Measurements from ENCODE around the gene TMEM95.
A peak's percentile ranks its signal among the peaks of the same experiment; 100 is the strongest.
"Not testable (repeated sequence)": the region's sequence is repeated elsewhere in the genome, so short reads cannot be mapped to it uniquely, and the experiment has no call there.

Gene TMEM95

DNA sequence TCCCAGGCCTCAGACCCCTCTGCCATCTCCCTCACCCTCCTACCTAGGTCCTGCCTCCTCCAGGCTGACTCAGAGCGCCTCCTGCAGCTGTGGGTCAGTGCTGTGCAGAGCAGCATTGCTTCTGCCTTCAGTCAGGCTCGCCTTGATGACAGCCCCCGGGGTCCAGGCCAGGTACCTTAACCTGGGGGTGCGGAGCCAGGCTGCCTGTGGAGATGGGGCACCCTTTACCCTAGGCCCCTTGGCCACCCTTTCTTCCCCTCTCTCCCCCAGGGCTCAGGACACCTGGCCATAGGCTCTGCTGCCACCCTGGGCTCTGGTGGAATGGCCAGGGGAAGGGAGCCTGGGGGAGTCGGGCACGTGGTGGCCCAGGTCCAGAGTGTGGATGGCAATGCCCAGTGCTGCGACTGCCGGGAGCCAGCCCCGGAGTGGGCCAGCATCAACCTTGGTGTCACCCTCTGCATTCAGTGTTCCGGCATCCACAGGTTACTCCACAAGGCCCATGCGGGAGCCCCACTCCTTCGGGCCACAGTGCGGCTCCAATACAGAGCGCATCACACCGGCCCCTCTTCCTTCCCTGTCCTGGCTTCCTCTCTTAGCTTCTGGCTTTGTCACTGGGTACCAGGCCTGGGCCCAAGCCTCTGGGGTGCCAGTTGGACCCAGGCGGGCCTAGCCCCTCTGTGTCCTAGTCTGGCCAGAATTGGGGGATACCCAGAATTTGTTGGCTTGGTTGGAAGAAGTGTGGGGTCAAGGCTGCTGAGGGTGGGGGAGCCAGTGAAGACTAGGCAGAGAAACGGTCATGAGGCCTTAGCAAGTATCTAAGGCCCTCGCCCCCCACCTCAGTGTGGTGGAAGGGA, 8.0 kb upstream of the TMEM95 start:
- no peak for DNase-seq (ENCODE audit: low read depth)

DNA sequence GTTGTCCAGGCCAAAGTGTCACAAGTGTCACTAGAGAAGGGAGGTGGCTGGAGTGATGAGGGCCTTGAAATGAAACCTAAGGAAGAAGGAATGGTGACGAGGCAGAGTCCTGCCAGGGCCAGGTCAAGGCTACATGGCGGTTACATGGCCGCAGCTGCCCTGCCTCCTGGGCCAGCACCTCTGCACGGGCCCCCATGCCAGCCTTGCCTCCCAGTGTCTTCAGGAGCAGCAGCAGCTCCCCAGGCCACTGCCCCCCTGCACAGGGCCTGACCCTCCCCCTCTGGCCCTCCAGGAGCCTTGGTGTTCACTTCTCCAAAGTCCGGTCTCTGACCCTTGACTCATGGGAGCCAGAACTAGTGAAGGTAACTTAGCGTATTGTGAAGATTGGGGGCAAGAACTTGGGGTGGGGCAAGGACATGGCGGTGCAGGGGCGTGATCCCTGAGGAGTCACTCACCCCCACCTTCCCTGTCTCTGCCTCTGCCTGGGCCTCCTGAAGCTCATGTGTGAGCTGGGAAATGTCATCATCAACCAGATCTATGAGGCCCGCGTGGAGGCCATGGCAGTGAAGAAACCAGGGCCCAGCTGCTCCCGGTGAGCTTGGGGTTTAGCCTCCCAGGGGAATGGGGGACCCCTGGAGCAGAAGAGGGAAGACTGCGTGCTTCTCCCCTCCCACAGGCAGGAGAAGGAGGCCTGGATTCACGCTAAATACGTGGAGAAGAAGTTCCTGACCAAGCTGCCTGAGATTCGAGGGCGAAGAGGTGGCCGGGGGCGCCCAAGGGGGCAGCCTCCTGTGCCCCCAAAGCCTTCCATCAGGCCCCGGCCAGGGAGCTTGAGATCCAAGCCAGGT, 7.1 kb upstream of the TMEM95 start:
- DNase-seq (ENCODE audit: low read depth) = no peak

DNA sequence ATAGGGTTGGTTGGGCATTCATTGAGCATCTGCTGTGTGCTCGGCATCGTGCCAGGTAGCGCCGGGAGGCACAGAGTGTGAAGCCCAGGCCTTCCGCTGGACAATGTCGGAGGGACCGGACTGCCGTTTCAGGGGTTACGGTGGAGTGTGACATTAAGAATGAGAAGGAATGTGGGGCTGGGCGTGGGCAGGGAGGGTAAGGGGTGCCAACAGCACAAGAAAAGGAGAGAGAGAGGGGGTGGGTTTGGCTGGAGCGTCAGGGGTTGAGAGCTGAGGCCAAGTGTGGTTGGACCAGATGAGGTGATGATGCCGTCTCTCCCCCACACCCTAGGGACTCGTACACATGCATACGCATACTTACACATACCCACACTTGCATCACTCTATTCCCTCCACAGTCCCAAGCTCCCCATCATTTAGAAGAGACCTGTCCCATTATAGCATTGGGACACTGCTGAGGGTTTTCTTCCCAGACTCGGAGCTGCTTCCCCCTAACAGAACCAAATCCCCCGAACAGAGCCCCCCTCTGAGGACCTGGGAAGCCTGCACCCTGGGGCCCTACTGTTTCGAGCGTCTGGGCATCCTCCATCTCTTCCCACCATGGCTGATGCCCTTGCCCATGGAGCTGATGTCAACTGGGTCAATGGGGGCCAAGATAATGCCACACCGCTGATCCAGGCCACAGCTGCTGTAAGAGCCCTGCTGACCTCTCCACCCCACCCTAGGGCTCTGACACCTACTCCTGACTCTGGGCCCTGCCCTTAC, 6.3 kb upstream of the TMEM95 start:
- no peak for DNase-seq (ENCODE audit: low read depth)

DNA sequence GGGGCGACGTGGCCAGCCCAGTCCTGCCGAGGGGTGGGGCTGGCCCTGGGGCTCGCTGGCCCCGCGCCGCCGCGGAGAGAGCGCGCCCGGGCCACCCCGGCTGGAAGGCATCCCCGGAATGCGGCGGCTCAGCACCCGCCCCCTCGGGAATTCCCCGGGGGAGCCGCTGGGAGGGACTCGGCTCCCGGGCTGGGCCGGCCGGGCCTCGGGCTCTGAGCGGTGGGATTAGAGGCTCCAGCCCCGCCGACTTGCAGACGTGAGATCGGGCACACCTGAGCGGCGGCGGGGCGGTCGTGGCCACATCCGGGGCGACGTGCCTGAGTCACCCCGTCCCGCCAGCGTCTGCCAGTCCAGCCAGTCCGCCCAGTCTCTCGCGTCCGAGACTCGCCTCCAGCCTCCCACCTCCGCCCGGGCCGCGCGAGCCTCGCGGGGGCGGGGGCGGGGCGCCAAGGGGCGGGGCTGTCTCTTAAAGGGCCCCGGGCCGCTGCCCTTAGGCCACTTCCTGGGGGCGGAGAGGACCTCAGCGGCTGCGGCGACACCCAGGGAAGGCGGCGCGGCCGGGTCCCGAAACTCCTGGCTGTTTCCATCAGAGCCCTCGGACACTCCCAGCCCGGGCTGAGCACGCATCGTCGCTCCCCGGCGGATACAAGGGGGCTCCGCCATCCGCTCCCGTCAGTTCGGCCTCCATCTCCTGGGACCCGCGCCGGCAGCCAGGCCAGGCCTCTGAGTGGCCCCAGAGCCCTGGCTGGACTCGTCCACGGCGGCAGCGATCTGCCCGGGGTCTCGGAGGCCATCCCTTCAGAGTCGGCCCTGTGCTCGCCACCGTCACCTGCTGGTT, 3.1 kb upstream of the TMEM95 start, which contains the start of gene KCTD11:
TSS of gene KCTD11 (plus strand) at position 498 of the 838 bp plus-strand sequence.
- DNase-seq (ENCODE audit: low read depth) = peak; percentile 43

DNA sequence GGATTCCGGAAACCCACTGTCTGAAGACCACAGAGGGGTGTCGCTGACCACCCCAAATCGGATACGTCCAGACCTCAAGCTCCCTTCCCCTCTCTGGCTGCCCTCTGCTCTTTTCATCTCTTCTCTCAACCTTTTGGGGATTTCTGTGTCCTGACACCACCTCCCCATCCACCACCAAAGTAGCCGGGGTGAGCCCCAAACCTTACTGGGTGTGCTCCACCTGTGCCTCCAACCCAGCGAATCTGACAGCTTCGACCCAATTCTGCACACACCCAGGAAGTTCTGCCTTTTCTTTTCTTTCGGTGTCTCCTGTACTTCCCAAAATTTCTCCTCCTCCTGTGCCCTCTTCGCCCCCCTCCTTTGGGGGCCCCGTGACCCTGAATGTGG, 2.5 kb upstream of the TMEM95 start:
- no peak for DNase-seq (ENCODE audit: low read depth)

GRCh38 chr17:7352910-7353635, 1.9 kb upstream of the TMEM95 start:
- DNase-seq (ENCODE audit: low read depth) = no peak

- no peak for DNase-seq (ENCODE audit: low read depth)
Observed at GRCh38 chr17:7354262-7354843, 603 bp upstream of the TMEM95 start.

DNA sequence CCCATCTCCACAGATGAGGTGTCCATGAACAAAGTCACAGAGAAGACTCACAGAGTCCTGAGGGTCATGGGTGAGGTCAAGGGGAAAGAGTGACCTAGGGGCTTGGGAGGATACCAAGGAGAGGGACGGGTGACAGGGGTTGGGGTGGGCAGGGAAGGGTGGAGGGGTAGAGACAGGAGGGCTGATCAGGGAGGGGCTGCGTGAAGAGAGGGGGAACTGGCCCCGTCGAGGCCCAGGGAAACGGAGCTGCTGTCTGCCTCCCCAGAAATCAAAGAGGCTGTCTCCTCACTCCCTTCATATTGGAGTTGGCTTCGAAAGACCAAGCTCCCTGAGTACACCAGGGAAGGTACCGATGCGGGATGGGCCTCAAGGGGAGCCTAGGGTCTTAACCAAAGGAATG, 617 bp downstream of the TMEM95 start:
- DNase-seq (ENCODE audit: low read depth) = no peak

DNA sequence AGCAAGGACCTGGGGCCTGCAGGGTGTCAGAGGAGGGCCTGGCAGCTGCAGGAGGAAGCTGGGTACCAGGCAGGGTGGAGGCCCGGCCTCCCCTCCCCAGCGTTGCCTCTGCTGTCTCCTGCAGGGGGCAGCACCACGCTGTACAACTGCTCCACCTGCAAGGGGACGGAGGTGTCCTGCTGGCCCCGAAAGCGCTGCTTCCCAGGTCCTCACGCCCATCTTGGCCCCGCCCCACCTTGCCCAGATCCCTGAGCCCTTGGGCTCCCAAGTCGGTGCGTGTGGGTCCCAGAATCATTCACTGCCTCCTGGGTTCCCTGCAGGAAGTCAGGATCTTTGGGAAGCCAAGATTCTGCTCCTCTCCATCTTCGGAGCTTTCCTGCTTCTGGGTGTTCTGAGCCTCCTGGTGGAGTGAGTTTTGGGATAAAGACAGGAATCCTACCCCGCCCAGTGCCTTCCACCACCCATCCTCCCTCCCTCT, 1.2 kb downstream of the TMEM95 start:
- peak; percentile 66 for DNase-seq (ENCODE audit: low read depth)

DNA sequence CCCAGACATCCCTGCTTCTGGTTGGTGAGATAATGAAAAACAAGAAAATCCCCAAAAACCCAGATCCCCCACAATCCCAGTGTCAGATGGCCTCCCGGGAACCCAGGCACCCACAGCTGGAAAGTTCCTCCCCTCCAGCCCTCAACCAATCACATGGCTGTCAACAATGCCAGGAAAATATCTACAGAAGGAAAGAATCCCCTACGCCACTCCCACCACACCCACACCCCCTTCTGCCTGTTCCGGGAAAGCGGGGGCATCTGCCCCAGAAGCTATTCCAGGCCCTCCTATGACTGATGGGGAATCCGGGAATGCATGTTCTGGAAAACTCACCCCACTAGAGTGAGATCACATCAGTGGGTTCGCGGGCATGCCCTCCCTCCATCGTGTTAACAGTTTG, 1.8 kb downstream of the TMEM95 start:
- no peak for DNase-seq (ENCODE audit: low read depth)

DNA sequence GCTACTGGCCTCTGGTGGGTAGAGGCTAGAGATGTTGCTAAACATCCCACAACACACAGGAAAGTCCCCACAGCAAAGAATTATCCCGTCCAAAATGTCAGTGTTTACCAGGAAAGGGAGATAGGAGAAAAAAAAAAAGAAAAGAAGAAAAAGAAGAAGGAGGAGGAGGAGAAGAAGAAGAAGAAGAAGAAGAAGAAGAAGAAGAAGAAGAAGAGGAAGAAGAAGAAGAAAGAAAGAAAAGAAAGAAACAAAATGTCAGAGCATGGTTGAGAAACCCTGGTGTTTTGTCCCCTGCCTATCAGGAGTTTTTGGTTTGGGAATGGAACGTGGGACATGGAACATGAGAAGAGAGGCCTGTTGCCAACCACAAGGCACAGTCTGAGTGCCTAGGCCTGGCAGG, 2.4 kb downstream of the TMEM95 start:
- no peak for DNase-seq (ENCODE audit: low read depth)

DNA sequence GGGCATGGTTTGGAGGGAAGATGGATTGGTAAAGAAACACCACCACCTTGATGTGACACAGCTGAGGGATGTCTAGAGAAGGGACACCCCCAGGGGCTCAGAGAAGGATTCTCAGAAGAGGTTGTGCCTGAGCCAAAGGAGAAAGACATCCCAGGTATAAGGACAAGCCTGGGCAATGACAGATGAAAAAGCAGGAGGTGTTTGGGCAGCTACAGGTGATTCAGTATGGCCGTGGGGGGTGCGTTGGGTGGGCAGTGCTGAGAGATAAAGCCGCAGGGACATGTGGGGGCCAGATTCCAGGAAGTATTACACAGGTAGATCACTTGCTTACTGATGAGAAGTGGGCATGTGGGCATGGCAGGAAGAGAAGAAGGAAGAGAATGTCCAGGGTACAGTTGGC, 7.0 kb downstream of the TMEM95 start:
- DNase-seq (ENCODE audit: low read depth) = no peak

- no peak for DNase-seq (ENCODE audit: low read depth)
Observed at GRCh38 chr17:7363311-7363710, 8.4 kb downstream of the TMEM95 start.

DNA sequence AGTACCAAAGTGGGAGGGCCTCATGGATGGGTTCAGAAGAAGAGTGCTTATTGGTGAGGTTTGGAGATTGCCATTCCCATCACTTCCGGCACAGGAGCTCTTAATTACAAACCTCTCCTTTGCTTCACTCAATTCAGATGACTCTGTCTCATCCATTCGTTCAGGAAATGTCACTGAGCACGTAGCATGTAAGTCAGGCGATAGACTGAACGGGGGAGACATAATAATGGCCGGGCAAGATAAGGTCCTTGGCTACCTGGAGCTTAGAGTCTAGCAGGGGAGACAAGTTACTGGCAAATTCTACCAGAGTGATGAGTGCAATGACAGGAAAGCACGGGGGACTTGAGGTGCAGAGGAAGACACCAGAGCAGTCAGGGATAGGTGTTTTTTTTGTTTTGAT, 11.0 kb downstream of the TMEM95 start:
- DNase-seq (ENCODE audit: low read depth) = not testable (repeated sequence)

GRCh38 chr17:7367083-7367482, 12.1 kb downstream of the TMEM95 start:
- DNase-seq (ENCODE audit: low read depth) = no peak

DNA sequence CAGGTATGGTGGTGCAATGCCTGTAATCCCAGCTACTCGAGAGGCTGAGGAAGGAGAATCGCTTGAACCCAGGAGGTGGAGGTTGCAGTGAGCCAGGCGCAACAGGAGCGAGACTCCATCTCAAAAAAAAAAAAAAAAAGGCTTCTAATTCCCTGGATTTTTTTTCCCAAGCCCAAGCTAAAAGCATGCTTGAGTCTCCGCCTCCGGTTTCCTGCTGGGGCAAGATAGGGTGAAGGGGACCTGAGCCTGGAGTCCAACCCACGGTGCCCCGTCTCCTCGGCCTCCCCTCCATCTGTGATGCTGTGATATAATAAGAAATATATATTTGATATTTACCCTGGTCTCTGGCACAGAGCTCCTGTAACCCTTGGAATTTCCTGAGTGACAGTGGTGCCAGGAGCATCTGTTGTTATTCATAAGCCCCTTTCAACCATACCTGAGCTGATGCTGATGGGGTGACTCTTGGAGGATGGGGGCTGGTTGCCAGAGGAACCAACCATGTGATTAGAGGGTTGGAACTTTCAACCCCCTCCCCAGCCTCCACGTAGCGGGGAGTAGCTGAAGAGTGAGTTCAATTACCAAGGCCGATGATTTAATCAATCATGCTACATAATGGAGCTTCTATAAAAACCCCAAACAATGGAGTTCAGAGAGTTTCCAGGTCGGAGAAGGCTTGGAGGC, 13.1 kb downstream of the TMEM95 start:
- DNase-seq (ENCODE audit: low read depth) = no peak

DNA sequence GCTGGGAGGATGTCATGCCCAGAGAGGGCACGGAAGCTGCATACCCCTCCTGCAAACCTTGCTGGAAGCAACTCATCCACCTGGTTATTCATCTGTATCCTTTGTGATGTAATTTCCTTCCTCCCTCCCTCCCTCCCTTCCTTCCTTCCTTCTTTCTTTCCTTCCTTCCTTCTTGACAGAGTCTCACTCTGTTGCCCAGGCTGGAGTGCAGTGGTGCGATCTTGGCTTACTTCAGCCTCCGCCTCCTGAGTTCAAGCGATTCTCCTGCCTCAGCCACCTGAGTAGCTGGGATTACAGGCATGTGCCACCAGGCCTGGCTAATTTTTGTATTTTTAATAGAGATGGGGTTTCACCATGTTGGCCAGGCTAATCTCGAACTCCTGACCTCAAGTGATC, 13.6 kb downstream of the TMEM95 start:
- not testable (repeated sequence) for DNase-seq (ENCODE audit: low read depth)

DNA sequence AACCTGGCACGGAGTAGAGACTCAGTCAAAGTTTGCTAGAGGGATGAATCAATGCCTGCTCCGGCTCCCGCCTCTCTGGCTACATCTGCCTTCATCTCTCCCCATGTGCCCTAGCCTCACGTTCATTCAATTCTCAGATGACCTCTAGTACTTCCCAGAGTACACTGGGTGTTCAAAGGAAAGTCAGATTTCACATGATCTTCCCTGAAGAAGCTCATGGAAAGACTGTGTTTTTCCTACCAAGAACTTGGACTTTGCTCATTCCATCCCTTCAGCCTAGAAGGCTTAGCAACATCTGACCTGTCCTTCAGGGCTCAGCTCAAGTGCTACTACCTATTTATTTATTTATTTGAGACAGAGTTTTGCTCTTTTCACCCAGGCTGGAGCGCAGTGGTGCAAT, 14.9 kb downstream of the TMEM95 start:
- DNase-seq (ENCODE audit: low read depth) = no peak

DNA sequence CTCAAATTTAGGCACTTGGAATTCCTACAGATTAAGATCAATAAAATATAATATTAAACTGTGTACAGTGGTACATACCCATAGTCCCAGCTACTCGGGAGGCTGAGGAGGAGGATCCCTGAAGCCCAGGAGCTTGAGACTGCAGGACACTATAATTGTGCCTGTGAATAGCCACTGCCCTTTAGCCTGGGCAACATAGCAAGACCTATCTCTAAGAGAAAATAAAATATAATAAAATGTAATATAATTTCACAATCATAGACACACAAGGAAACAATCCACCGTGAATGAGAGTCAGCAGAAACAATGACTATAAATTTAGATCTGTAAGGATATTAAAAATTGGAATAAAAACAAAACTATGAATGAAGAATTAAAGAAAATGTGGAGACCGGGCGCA, 15.9 kb downstream of the TMEM95 start:
- no peak for DNase-seq (ENCODE audit: low read depth)

DNA sequence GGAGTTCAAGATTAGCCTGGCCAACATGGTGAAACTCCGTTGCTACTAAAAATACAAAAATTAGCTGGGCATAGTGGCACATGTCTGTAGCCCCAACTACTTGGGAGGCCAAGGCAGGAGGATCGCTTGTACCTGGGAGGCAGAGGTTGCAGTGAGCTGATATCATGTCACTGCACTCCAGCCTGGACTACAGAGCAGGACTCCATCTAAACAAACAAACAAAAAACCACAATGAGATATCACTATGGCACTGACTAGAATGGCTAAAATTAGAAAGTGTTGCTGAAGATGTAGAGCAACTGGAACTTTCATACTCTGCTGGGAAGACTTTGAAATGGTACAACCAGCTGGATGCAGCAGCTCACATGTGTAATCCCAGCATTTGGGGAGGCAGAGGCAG, 19.4 kb downstream of the TMEM95 start:
- DNase-seq (ENCODE audit: low read depth) = no peak

Measured in stimulated activated CD8-positive, alpha-beta memory T cell treated with anti-CD3 and anti-CD28 coated beads, Interleukin-15, amount 100 ng/mL, for 24 hours (primary cell).